Body of pancreas (tissue), 4 donors: ENCODE results near the gene ASGR1. TPM values are rescaled to one million over a fixed set of nuclear protein-coding genes. Genes with fewer than 3 reads are reported as not detected.

Experiments used
- ATAC-seq: fragments of 150-250 bp; one replicate; pipeline ENCODE4 v1.9.1; 2016
- DNase-seq, 4 donors: peaks; one replicate each; pipeline ENCODE4 v3.0.0-alpha.2; 2019
- H3K27ac ChIP-seq, 4 donors: fragments of 200-600 bp; sonication (generic); 1 replicate in 3 of 4; 2 replicates in 1 of 4; pipeline versions ENCODE4 v1.5.1 to v1.6.1; 2016 to 2019; ENCODE audit warnings: mild to moderate bottlenecking in 1 of 4, mixed read lengths in 1 of 4, moderate library complexity in 1 of 4
- H3K27me3 ChIP-seq, 2 donors: fragments of 200-600 bp; sonication (generic); one replicate each; pipeline ENCODE4 v1.6.0; 2016; ENCODE audit warnings: mild to moderate bottlenecking in 1 of 2
- H3K36me3 ChIP-seq, 2 donors: fragments of 200-600 bp; sonication (generic); replicated peaks in 1 of 2; 2 replicates each; pipeline ENCODE4 v1.5.1; 2016; ENCODE audit warnings: low read depth in 2 of 2; ENCODE audit not compliant: insufficient read depth in 1 of 2
- H3K4me1 ChIP-seq: fragments of 200-600 bp; sonication (generic); one replicate; pipeline ENCODE4 v1.6.0; 2016
- H3K4me3 ChIP-seq, 2 donors: fragments of 200-600 bp; sonication (generic); 1 replicate in 1 of 2; 2 replicates in 1 of 2; pipeline ENCODE4 v1.5.1; 2016 to 2019
- H3K9me3 ChIP-seq, 3 donors: fragments of 200-600 bp; sonication (generic); 1 replicate in 2 of 3; 2 replicates in 1 of 3; pipeline ENCODE4 v1.5.1; 2016
- CTCF ChIP-seq, 7 experiments: fragments of 450-650 bp in 4 of 7; fragments of 200-600 bp in 3 of 7; sonication (generic) in 3 of 7; IDR thresholded peaks; one replicate each; pipeline ENCODE4 v1.5.1; 2016 to 2019; ENCODE audit warnings: antibody characterized with exemption in 7 of 7
- POLR2A ChIP-seq, 3 donors: fragments of 450-650 bp; IDR thresholded peaks; one replicate each; pipeline ENCODE4 v1.6.1; 2016; ENCODE audit warnings: antibody characterized with exemption in 3 of 3, mild to moderate bottlenecking in 2 of 3
- WGBS, 2 donors: methylation state at CpG; one replicate each; pipeline ENCODE4 v1.1.5; 2017; 5-methylcytosine and 5-hydroxymethylcytosine counted together
- intact Hi-C: fragments of 100-400 bp; cut with DNase I; formaldehyde crosslinking; loops from one replicate; pipeline ENCODE4 v1.15.1; 2023
- total RNA-seq, 2 donors: library from RNA; depleted of rRNA; stranded (reverse); fragments of >200 nt; gene quantifications; one replicate each; pipeline ENCODE4 v1.1.0, GENCODE V29; 2016

The ASGR1 gene
- total RNA-seq, 2 donors from 2014 or later: 4.6 TPM; not detected in 1

DNA sequence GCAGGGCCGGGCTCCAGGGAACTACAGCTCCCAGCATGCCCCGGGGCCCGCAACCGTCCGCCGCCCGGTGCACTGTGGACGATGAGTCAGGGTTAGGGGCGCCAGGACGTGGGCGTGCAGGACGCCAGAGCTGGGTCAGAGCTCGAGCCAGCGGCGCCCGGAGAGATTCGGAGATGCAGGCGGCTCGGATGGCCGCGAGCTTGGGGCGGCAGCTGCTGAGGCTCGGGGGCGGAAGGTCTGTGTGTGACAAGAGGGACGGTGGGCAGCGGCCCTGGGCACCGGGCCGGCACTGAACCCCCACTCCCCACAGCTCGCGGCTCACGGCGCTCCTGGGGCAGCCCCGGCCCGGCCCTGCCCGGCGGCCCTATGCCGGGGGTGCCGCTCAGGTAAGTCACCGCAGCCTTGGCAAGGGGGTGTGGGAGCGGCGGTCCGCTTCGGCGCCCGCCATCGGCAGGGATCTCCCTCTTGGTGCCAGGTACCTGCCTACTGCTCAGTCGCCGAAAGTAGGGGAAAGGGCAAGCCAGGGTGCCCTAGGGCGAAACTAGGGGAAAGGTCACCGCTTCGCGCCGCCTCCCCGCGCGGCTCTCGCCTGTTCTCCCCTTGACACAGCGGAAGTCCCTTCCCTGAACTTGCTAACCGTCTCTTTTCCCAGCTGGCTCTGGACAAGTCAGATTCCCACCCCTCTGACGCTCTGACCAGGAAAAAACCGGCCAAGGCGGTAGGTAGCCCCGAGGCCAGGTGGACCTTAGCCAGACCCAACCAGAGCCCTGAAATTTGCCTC is 40.8 kb upstream of the ASGR1 start, which contains the start of the genes ACADVL and DLG4:
TSS of gene ACADVL (plus strand) at position 127 of the 781 bp plus-strand sequence. CDS start at position 174, 47 bp downstream.
TSS of gene DLG4 (minus strand) at position 25 of the 781 bp plus-strand sequence.
- Histone ChIP-seq H3K27ac (peak within 1 kb of the TSS; percentile 99 to 100 (median 100)), H3K4me1 (peaks cover 70% of the 10 kb centered on the region), H3K36me3 (peaks cover 0 to 18% of the 10 kb centered on the region in 2 donors), H3K9me3 (no peaks in the 10 kb centered on the region), H3K4me3 (peak within 1 kb of the TSS; percentile 75 to 100), H3K27me3 (no peaks in the 10 kb centered on the region)
- peak; percentile 92 to 93 (median 93) for TF ChIP-seq POLR2A (IDR thresholded peaks at IDR 0.05)
- no peak for TF ChIP-seq CTCF (IDR thresholded peaks at IDR 0.05)
- DNase-seq (peak; percentile 89 to 95 (median 94)), ATAC-seq (peak; percentile 82)
- intact Hi-C loops: no loop called here
- WGBS, 2 donors: 0 to 1% methylated on average over 11 to 56 of the region's 63 CpGs

- Histone ChIP-seq H3K36me3 (peaks cover 0 to 18% of the 10 kb centered on the region in 2 donors), H3K4me3 (peak overlapping the region; percentile 75 to 100), H3K9me3 (no peaks in the 10 kb centered on the region), H3K4me1 (peaks cover 76% of the 10 kb centered on the region), H3K27ac (peak overlapping the region; percentile 99 to 100 (median 100)), H3K27me3 (no peaks in the 10 kb centered on the region)
- 16 to 21% methylated on average over 12 of the region's 12 CpGs for WGBS, 2 donors
- no peak for TF ChIP-seq POLR2A (IDR thresholded peaks at IDR 0.05)
- no peak for TF ChIP-seq CTCF (IDR thresholded peaks at IDR 0.05)
- no peak for ATAC-seq
- DNase-seq: peak in 1 of 4 donors; percentile 12
- intact Hi-C loops: no loop called here
Measured at GRCh38 chr17:7219229-7219811, 40.1 kb upstream of the ASGR1 start.

GRCh38 chr17:7218758-7219157 is 39.6 kb upstream of the ASGR1 start:
- DNase-seq: no peak
- intact Hi-C loops: no loop called here
- no peak for ATAC-seq
- WGBS, 2 donors: 55 to 69% methylated on average over 5 to 6 of the region's 6 CpGs
- no peak overlapping the region for H3K4me3 ChIP-seq
- no peaks in the 10 kb centered on the region for H3K27me3 ChIP-seq
- no peaks in the 10 kb centered on the region for H3K9me3 ChIP-seq
- peak overlapping the region in 2 of 4 donors; percentile 99 to 100 for H3K27ac ChIP-seq
- peaks cover 77% of the 10 kb centered on the region for H3K4me1 ChIP-seq
- no peak for TF ChIP-seq CTCF (IDR thresholded peaks at IDR 0.05)
- no peak for TF ChIP-seq POLR2A (IDR thresholded peaks at IDR 0.05)
- H3K36me3 ChIP-seq: peaks cover 0 to 12% of the 10 kb centered on the region in 2 donors

- Histone ChIP-seq H3K27ac (no peak overlapping the region), H3K4me3 (no peak overlapping the region), H3K9me3 (no peaks in the 10 kb centered on the region), H3K4me1 (peaks cover 74% of the 10 kb centered on the region), H3K27me3 (no peaks in the 10 kb centered on the region), H3K36me3 (peaks cover 0 to 7% of the 10 kb centered on the region in 2 donors)
- no peak for TF ChIP-seq POLR2A (IDR thresholded peaks at IDR 0.05)
- no peak for TF ChIP-seq CTCF (IDR thresholded peaks at IDR 0.05)
- WGBS, 2 donors: 63 to 73% methylated on average over 2 to 5 of the region's 6 CpGs
- no peak for DNase-seq
- no peak for ATAC-seq
- intact Hi-C loops: no loop called here
Measured at GRCh38 chr17:7218166-7218565, 39.0 kb upstream of the ASGR1 start.
